HG03097 (cell line): ENCODE measurements around the gene DOCK9.

Source experiments
- ATAC-seq: cut with Tn5 transposase; IDR thresholded peaks from one replicate; pipeline ENCODE4 v1.9.1; 2021; ENCODE audit not compliant: unreplicated experiment, low FRiP score

Gene DOCK9

GRCh38 chr13:98977568-98978265, at the start of gene DOCK9:
TSS of gene DOCK9 (minus strand) at chr13:98978064. CDS start at chr13:98977909, 155 bp downstream.
- ATAC-seq = no peak

GRCh38 chr13:99027260-99027659, 49.4 kb upstream of the DOCK9 start:
- ATAC-seq = no peak

- ATAC-seq = no peak
These were observed 45.1 kb upstream of the DOCK9 start for GRCh38 chr13:99022941-99023340.

DNA sequence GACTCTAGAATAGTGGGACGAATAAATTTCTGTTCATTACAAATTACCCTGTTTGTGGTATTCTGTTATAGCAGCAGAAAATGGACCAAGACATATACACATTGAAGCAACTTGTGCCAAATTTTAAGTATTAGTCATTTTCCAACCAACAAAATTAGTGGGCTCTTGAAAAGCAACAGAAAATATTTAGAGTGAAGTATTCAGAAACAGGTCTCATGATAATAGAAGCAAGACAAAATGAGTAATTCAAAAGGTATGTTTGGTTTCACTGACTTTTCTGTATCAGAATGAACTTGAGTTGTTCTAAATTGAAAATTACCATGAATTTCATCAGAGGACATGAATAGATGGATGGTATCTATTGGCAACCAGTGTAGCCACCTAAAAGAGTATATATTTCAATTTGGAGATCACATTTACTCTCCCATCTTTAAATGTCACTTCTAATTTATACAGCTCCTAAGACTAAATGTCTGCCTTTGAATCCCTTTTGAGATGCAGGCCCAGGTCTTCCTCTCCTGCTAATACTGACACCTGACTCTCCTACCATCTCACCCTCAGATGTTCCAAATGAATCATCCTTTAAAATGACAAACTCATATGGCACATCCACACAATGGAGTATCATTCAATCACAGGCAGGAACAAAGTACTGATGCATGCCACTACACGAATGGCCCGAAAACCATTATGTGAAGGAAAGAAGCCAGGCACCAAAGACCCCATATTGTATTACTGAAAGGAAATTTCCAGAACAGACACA, 40.7 kb upstream of the DOCK9 start:
- no peak for ATAC-seq

GRCh38 chr13:99015606-99016490, 38.0 kb upstream of the DOCK9 start:
- ATAC-seq = no peak

DNA sequence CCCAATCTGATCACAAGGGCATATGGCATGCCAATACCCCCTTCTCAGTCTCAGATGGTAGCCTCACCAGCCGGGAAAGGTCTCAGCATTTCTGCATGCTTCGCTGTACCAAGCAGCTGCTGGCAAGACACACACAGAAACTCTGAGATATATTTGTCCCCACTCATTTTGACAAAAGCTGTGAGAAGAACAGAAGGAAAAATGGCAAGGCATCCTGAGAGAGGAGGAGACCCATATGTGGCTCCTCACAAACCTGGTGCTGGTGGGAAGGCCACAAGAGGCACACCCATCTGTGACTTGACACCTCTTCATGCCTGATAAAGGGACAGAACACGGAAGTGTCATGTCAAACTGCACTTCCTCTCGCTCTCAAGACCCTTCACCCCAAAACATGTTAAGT, 36.7 kb upstream of the DOCK9 start:
- no peak for ATAC-seq

- no peak for ATAC-seq
These were observed 36.1 kb upstream of the DOCK9 start for GRCh38 chr13:99013951-99014350.

DNA sequence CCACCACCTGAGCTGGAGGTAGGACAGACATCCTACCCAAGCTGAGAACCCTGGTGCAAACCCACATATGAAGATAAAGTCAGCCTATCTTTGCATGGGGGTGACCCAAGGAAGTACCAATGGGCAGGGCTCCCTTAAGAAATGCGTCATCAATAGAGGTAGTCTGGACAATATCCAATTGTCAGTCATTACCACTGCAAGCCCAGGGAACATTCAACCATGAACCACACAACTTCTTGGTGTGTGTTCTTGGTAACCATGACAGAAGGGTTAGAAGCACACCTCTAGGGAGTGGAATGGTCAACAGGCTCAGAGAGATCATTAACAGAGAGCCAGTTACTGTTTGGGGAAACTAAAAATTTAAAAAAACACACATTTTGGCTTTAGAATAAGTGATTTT, 34.7 kb upstream of the DOCK9 start:
- no peak for ATAC-seq

- no peak for ATAC-seq
These were observed 32.2 kb upstream of the DOCK9 start for GRCh38 chr13:99009987-99010551.

- ATAC-seq = no peak
These were observed 30.7 kb upstream of the DOCK9 start for GRCh38 chr13:99008577-99008976.

DNA sequence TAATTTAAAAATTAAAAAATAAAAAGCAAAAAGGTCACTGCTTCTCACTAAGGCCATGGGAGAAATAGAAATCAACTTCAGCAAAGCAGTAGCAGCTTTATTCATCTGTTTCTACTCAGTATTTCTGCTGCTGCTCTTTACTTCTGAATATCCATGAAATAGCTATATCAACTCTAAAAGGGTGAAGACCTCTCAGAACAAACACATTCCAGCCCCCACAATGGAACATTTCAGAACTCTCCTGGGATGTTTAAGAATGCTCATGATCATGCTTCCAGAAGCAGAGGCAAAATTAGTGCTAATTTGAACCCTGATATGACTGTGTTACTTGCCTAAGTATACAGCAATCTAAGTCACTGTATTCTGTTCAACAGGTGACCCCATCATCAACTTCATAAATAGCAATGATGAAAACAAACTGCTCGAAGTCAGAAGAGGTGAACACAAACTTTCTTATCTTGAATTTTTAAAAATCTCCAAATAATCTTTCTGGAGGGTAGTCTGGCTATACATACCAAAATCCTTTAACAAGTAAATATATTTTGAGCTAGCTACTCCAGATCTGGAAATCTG, 29.6 kb upstream of the DOCK9 start:
- ATAC-seq = no peak

DNA sequence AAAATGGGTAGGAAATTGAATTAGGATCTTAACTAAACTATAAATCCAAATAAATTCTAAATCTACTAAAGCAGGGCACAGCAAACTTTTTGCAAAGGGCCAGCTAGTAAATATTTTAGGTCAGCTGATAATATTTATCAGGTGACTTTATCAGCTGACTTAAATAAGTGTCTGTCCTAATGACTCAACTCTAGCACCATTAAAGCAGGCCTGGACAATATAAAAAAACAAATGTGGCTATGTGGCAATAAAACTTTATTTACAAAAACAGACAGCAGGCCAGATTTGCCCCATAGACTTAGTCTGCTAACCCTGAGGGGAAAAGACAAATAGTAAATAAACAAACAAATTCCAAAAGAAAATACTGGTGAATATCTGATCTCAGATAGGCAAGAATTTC, 27.7 kb upstream of the DOCK9 start:
- no peak for ATAC-seq

- ATAC-seq = no peak
These were observed 27.1 kb upstream of the DOCK9 start for GRCh38 chr13:99004978-99005377.

- no peak for ATAC-seq
These were observed 26.1 kb upstream of the DOCK9 start for GRCh38 chr13:99003851-99004471.

DNA sequence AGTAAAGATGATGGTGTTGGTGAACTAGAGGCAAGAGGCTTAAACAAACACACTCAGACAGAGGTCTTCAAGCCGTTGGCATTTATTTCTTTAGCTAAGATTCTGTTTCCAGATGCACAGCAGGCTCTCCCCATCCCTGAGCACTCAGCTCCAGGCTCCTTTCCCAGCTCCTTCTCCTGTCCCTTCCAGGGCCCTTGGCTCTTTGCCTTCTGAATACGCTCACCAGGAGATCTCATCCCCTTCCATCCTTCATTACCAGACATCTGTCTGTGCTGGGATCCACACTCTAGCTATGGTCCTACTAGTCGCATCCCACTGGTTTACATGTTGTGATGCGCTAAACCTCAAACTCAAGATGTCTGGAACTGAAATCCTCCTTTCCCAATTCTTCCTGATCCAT, 25.3 kb upstream of the DOCK9 start:
- no peak for ATAC-seq

GRCh38 chr13:99002172-99002710, 24.4 kb upstream of the DOCK9 start:
- ATAC-seq = no peak

- ATAC-seq = no peak
These were observed 22.3 kb upstream of the DOCK9 start for GRCh38 chr13:99000137-99000536.

DNA sequence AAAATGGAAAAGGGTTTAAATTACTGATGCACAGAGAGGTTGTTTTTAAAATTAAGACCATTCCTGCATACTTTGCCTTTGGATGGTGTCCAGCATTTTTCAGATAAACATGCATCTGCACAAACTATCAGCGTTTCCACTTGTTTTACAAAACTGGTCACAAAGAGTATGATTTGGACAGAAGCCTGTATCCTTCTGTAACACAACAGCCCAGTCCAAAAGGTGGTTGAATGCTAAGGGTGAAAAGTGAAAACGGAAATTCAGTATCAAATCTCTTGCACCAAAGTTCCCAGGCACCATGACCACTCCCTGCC, 21.7 kb upstream of the DOCK9 start:
- no peak for ATAC-seq

DNA sequence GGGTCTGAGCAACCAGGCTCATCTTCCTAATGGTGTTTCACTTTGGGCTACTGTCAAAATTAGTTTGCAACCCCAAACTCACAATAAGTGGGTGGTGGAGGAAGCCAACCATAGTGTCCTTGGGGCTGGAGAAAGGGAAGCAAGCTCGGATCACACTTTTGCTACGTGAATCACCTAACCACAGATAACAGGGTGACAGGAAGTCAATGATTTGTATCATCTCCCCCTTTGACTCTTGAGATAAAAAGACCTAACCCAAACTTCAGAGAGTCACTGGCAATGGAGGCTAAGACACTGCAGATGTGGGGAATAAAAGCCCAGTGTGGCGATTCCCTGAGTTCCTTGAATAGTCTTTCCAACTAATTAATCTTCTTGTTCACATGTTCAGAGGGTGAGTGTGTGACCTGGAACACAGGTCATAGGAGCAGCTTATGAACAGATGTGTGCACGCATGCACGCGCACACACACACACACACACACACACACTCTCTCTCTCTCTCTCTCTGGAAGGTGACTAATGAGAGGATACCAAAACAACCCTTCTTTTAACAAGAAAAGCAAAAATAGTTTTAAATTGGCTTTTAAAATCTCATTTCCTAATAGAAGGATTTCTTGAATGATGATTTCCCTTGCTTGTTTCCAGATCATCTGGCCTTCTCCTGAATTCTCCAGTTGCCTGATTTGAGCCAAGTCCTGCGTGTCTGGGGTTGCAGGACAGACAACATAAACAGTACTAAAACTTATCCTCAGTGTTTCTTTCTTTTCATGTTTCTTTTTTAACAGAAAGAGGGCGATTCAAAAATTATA, 21.2 kb upstream of the DOCK9 start:
- ATAC-seq = no peak
